Neural cell (in vitro differentiated cells): ENCODE data around the gene TAF11L13. TPM values are rescaled to one million over a fixed set of nuclear protein-coding genes. Genes with fewer than 3 reads are reported as not detected.

ENCODE experiments used
- H2AFZ ChIP-seq: fragments of 200-600, 300-800 bp; sonication (generic), shearing (Covaris generic); 2 replicates; pipeline ENCODE4 v1.6.0; 2014; ENCODE audit warnings: low read depth, mild to moderate bottlenecking, antibody characterized with exemption, low read length, moderate library complexity
- H3F3A ChIP-seq: fragments of 200-600 bp; shearing (Covaris generic); 2 replicates; pipeline ENCODE4 v1.6.1; 2016; ENCODE audit warnings: mild to moderate bottlenecking, moderate library complexity, mixed read lengths, antibody characterized with exemption, low read length; ENCODE audit not compliant: insufficient read depth, poor library complexity, severe bottlenecking
- H3K27ac ChIP-seq: fragments of 200-600, 300-800 bp; sonication (generic), shearing (Covaris generic); 2 replicates; pipeline ENCODE4 v1.5.1; 2014; ENCODE audit warnings: mild to moderate bottlenecking, low read length, moderate library complexity
- H3K27me3 ChIP-seq: fragments of 300-800, 200-600 bp; sonication (generic), shearing (Covaris generic); 2 replicates; pipeline ENCODE4 v1.6.0; 2014; ENCODE audit warnings: mild to moderate bottlenecking, low read depth, low read length, moderate library complexity; ENCODE audit not compliant: insufficient read depth
- H3K36me3 ChIP-seq: fragments of 300-800, 200-600 bp; sonication (generic), shearing (Covaris generic); 2 replicates; pipeline ENCODE4 v1.5.1; 2014; ENCODE audit warnings: mild to moderate bottlenecking, antibody characterized with exemption, low read length, moderate library complexity; ENCODE audit not compliant: insufficient read depth
- H3K4me2 ChIP-seq: fragments of 300-800, 200-600 bp; sonication (generic), shearing (Covaris generic); 2 replicates; pipeline ENCODE4 v1.6.0; 2014; ENCODE audit warnings: mild to moderate bottlenecking, low read length
- H3K4me3 ChIP-seq: fragments of 300-800, 200-600 bp; sonication (generic), shearing (Covaris generic); 2 replicates; pipeline ENCODE4 v1.5.1; 2014; ENCODE audit warnings: mild to moderate bottlenecking, low read length, moderate library complexity
- H3K79me2 ChIP-seq: fragments of 200-600 bp; shearing (Covaris generic); replicated peaks from 2 replicates; pipeline ENCODE4 v1.6.0; 2014; ENCODE audit warnings: mild to moderate bottlenecking, low read length, moderate library complexity; ENCODE audit not compliant: insufficient read depth
- H3K9ac ChIP-seq: fragments of 300-800, 200-600 bp; sonication (generic), shearing (Covaris generic); 2 replicates; pipeline ENCODE4 v1.6.1; 2016; ENCODE audit warnings: mild to moderate bottlenecking, low read length, mixed read lengths
- H3K9me2 ChIP-seq: fragments of 200-600 bp; shearing (Covaris generic); 2 replicates; pipeline ENCODE4 v1.6.1; 2016; ENCODE audit warnings: mild to moderate bottlenecking, low read length, mixed read lengths; ENCODE audit not compliant: insufficient read depth
- H3K9me3 ChIP-seq: fragments of 200-600, 300-800 bp; sonication (generic), shearing (Covaris generic); 2 replicates; pipeline ENCODE4 v1.6.1; 2016; ENCODE audit warnings: mild to moderate bottlenecking, mixed run types, low read length, moderate library complexity, mixed read lengths
- H4K20me1 ChIP-seq: fragments of 200-600 bp; shearing (Covaris generic); 2 replicates; pipeline ENCODE4 v1.6.1; 2016; ENCODE audit warnings: mild to moderate bottlenecking, mixed run types; ENCODE audit not compliant: insufficient read depth
- EP300 ChIP-seq: fragments of 450-650 bp; conservative IDR thresholded peaks from 2 replicates; pipeline ENCODE4 v1.6.1; 2014; ENCODE audit warnings: antibody characterized with exemption, mild to moderate bottlenecking, moderate library complexity; ENCODE audit not compliant: poor library complexity, severe bottlenecking
- EZH2 ChIP-seq: fragments of 200-600, 300-800 bp; shearing (Covaris generic), sonication (generic); IDR thresholded peaks from 2 replicates; pipeline ENCODE4 v1.6.1; 2014; ENCODE audit warnings: antibody characterized with exemption, low read length, borderline replicate concordance, mild to moderate bottlenecking; ENCODE audit not compliant: insufficient read depth, poor library complexity, severe bottlenecking
- MXI1 ChIP-seq: fragments of 450-650 bp; conservative IDR thresholded peaks from 2 replicates; pipeline ENCODE4 v1.6.1; 2014; ENCODE audit warnings: antibody characterized with exemption, mild to moderate bottlenecking; ENCODE audit not compliant: poor library complexity, severe bottlenecking
- POLR2AphosphoS5 ChIP-seq: IDR thresholded peaks from 2 replicates; pipeline ENCODE4 v1.6.1; 2012
- RAD21 ChIP-seq: fragments of 450-650 bp; conservative IDR thresholded peaks from 2 replicates; pipeline ENCODE4 v1.6.1; 2014; ENCODE audit warnings: antibody characterized with exemption, mild to moderate bottlenecking, moderate library complexity
- REST ChIP-seq: IDR thresholded peaks from 2 replicates; pipeline ENCODE4 v1.6.1; 2012; ENCODE audit warnings: borderline replicate concordance
- SMC3 ChIP-seq: fragments of 450-650 bp; conservative IDR thresholded peaks from 2 replicates; pipeline ENCODE4 v1.6.1; 2014; ENCODE audit warnings: antibody characterized with exemption, mild to moderate bottlenecking, moderate library complexity; ENCODE audit not compliant: poor library complexity
- TAF1 ChIP-seq: IDR thresholded peaks from 2 replicates; pipeline ENCODE4 v1.6.1; 2012; ENCODE audit warnings: low read depth
- polyA plus RNA-seq: library from polyadenylated mRNA; depleted of rRNA; stranded (reverse); fragments of >200 nt; gene quantifications from 2 replicates; pipeline ENCODE4 v1.2.3, GENCODE V29; 2014
- TF ChIP-seq, protein P1 (sequence below): fragments of 450-650 bp; IDR thresholded peaks from 2 replicates; pipeline ENCODE4 v1.5.1; 2014; ENCODE audit warnings: antibody characterized with exemption, mild to moderate bottlenecking, moderate library complexity; ENCODE audit not compliant: poor library complexity, severe bottlenecking

Gene TAF11L13
- polyA plus RNA-seq, 1 donor from 2014 or later, result not detected

- H3K79me2 ChIP-seq, result no peaks in the 10 kb centered on the region
- TF ChIP-seq POLR2AphosphoS5, result no peak
- no peak for TF ChIP-seq TAF1
- TF ChIP-seq EZH2, result no peak
- TF ChIP-seq SMC3, result no peak
- no peak for TF ChIP-seq EP300
- TF ChIP-seq RAD21, result no peak
- no peak for TF ChIP-seq REST
- TF ChIP-seq, protein P1, sequence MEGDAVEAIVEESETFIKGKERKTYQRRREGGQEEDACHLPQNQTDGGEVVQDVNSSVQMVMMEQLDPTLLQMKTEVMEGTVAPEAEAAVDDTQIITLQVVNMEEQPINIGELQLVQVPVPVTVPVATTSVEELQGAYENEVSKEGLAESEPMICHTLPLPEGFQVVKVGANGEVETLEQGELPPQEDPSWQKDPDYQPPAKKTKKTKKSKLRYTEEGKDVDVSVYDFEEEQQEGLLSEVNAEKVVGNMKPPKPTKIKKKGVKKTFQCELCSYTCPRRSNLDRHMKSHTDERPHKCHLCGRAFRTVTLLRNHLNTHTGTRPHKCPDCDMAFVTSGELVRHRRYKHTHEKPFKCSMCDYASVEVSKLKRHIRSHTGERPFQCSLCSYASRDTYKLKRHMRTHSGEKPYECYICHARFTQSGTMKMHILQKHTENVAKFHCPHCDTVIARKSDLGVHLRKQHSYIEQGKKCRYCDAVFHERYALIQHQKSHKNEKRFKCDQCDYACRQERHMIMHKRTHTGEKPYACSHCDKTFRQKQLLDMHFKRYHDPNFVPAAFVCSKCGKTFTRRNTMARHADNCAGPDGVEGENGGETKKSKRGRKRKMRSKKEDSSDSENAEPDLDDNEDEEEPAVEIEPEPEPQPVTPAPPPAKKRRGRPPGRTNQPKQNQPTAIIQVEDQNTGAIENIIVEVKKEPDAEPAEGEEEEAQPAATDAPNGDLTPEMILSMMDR, result no peak
- no peak for TF ChIP-seq MXI1
- no peak overlapping the region for H3K4me3 ChIP-seq
- H2AFZ ChIP-seq, result no peak overlapping the region
- H4K20me1 ChIP-seq, result no peaks in the 10 kb centered on the region
- no peak overlapping the region for H3K27ac ChIP-seq
- no peaks in the 10 kb centered on the region for H3K36me3 ChIP-seq
- no peaks in the 10 kb centered on the region for H3K27me3 ChIP-seq
- H3K9me3 ChIP-seq, result no peaks in the 10 kb centered on the region
- H3K4me2 ChIP-seq, result no peak overlapping the region
- H3K9me2 ChIP-seq, result no peaks in the 10 kb centered on the region
- no peaks in the 10 kb centered on the region for H3F3A ChIP-seq
- no peak overlapping the region for H3K9ac ChIP-seq
These were observed 24.0 kb downstream of the TAF11L13 start for GRCh38 chr5:17655921-17656320.

DNA sequence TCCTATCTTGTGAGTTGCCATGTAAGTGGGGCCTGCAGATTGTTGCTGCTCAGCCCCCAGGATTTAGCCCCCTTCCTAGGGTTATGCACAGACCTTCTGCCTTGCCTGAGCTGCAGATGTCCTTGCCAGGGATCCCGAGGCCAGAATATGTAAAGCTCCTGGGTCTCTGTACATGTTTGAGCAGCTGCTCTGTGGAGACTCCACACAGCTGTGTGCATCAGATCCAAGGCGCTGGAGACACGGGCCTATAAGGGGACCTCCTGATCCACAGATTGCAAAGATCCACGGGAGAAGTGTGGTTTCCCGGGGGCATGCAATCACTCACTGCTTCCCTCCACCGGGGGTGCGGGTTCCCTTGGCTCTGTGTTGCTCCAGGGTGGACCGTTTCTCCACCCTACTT is 31.3 kb downstream of the TAF11L13 start:
- Histone ChIP-seq H3K9me3 (no peaks in the 10 kb centered on the region), H3F3A (no peaks in the 10 kb centered on the region), H4K20me1 (no peaks in the 10 kb centered on the region), H3K9ac (no peak overlapping the region), H3K27ac (no peak overlapping the region), H3K79me2 (no peaks in the 10 kb centered on the region), H2AFZ (no peak overlapping the region), H3K27me3 (no peaks in the 10 kb centered on the region), H3K4me3 (no peak overlapping the region), H3K36me3 (no peaks in the 10 kb centered on the region), H3K4me2 (no peak overlapping the region), H3K9me2 (no peaks in the 10 kb centered on the region)
- TF ChIP-seq RAD21 (no peak), POLR2AphosphoS5 (no peak), EP300 (no peak), SMC3 (no peak), EZH2 (no peak), REST (no peak), MXI1 (no peak), TAF1 (no peak)
- TF ChIP-seq, protein P1, result no peak
